RPMI8226 (cell line): ENCODE data around the gene INCENP.
"Not testable (repeated sequence)": the region's sequence is repeated elsewhere in the genome, so short reads cannot be mapped to it uniquely, and the experiment has no call there.

Source experiments
- DNase-seq: peaks from one replicate; pipeline ENCODE4 v3.0.0-alpha.2; 2015

INCENP gene

GRCh38 chr11:62123669-62124185 is at the start of gene INCENP:
TSS of gene INCENP (plus strand) at chr11:62124011. CDS start at chr11:62128162, 4,151 bp downstream.
- DNase-seq = peak; percentile 100

- no peak for DNase-seq
These were observed 48.4 kb upstream of the INCENP start for GRCh38 chr11:62075438-62075837.

- DNase-seq = no peak
These were observed 46.7 kb upstream of the INCENP start for GRCh38 chr11:62077132-62077531.

- DNase-seq = peak; percentile 74
These were observed 42.2 kb upstream of the INCENP start for GRCh38 chr11:62081378-62082291.

- DNase-seq = no peak
These were observed 41.5 kb upstream of the INCENP start for GRCh38 chr11:62082292-62082657.

- not testable (repeated sequence) for DNase-seq
These were observed 39.0 kb upstream of the INCENP start for GRCh38 chr11:62084801-62085200.

- no peak for DNase-seq
These were observed 36.1 kb upstream of the INCENP start for GRCh38 chr11:62087694-62088093.

- peak; percentile 24 for DNase-seq
These were observed 35.4 kb upstream of the INCENP start for GRCh38 chr11:62088331-62088933.

- no peak for DNase-seq
These were observed 20.7 kb upstream of the INCENP start for GRCh38 chr11:62103141-62103540.

GRCh38 chr11:62103986-62104385 is 19.8 kb upstream of the INCENP start:
- DNase-seq = no peak

- no peak for DNase-seq
These were observed 18.8 kb upstream of the INCENP start for GRCh38 chr11:62104816-62105653.

- DNase-seq = no peak
These were observed 18.1 kb upstream of the INCENP start for GRCh38 chr11:62105667-62106191.

GRCh38 chr11:62108017-62108750 is 15.6 kb upstream of the INCENP start:
- peak; percentile 79 for DNase-seq

- DNase-seq = no peak
These were observed 14.8 kb upstream of the INCENP start for GRCh38 chr11:62108971-62109404.

GRCh38 chr11:62115085-62115694 is 8.6 kb upstream of the INCENP start:
- DNase-seq = no peak

GRCh38 chr11:62116451-62116850 is 7.4 kb upstream of the INCENP start:
- no peak for DNase-seq

GRCh38 chr11:62119569-62119968 is 4.2 kb upstream of the INCENP start:
- DNase-seq = no peak

- no peak for DNase-seq
These were observed 3.8 kb upstream of the INCENP start for GRCh38 chr11:62120001-62120400.

- DNase-seq = no peak
These were observed 3.4 kb upstream of the INCENP start for GRCh38 chr11:62120431-62120830.

- peak; percentile 35 for DNase-seq
These were observed 1.7 kb upstream of the INCENP start for GRCh38 chr11:62122076-62122475.
